Measurements from ENCODE around the gene GRK3. TPM values are rescaled to one million over a fixed set of nuclear protein-coding genes. Genes with fewer than 3 reads are reported as not detected.

GRK3 gene
- total RNA-seq, 3 donors from 2014 or later: 14.4 to 49.1 (median 16.7) TPM

DNA sequence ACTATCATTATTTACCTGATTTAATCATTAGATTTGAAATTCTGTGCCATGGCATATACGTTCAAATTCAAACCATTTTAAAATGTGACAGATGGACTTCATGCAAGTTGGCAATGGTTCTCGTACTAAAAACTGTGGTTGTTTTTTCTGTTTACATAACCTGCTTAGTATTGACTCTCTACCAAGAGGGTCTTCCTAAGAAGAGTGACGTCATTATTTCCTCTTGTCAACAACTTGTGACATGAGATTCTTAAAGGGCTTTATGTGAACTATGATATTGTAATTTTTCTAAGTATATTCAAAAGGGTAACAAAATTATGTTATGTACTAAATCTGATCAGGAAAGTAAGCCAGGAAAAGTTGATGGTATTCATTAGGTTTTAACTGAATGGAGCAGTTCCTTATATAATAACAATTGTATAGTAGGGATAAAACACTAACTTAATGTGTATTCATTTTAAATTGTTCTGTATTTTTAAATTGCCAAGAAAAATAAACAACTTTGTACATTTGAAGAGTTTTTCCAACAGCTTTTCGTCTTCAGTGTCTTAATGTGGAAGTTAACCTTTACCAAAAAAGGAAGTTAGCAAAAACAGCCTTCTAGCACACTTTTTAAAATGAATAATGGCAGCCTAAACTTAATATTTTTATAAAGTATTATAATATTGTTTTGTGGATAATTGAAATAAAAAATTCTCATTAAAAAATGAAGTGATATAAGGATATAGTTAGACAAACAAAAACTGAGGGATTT, 87.0 kb downstream of the GRK3 start:
- Histone ChIP-seq H3K27ac (no peak overlapping the region), H3K27me3 (no peaks in the 10 kb centered on the region), H3K4me1 (no peaks in the 10 kb centered on the region), H3K4me3 (no peak overlapping the region), H3K9me3 (no peaks in the 10 kb centered on the region), H3K36me3 (no peaks in the 10 kb centered on the region)
- TF ChIP-seq, protein P1, sequence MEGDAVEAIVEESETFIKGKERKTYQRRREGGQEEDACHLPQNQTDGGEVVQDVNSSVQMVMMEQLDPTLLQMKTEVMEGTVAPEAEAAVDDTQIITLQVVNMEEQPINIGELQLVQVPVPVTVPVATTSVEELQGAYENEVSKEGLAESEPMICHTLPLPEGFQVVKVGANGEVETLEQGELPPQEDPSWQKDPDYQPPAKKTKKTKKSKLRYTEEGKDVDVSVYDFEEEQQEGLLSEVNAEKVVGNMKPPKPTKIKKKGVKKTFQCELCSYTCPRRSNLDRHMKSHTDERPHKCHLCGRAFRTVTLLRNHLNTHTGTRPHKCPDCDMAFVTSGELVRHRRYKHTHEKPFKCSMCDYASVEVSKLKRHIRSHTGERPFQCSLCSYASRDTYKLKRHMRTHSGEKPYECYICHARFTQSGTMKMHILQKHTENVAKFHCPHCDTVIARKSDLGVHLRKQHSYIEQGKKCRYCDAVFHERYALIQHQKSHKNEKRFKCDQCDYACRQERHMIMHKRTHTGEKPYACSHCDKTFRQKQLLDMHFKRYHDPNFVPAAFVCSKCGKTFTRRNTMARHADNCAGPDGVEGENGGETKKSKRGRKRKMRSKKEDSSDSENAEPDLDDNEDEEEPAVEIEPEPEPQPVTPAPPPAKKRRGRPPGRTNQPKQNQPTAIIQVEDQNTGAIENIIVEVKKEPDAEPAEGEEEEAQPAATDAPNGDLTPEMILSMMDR (IDR thresholded peaks at IDR 0.05): no peak
- TF ChIP-seq POLR2AphosphoS5 (IDR thresholded peaks at IDR 0.05) (no peak), POLR2A (IDR thresholded peaks at IDR 0.05) (no peak)
- DNase-seq (ENCODE audit: low spot score in 2 of 2): no peak
- intact Hi-C loops (cut with DNase I; ENCODE audit: low total_unique reads): no loop called here

DNA sequence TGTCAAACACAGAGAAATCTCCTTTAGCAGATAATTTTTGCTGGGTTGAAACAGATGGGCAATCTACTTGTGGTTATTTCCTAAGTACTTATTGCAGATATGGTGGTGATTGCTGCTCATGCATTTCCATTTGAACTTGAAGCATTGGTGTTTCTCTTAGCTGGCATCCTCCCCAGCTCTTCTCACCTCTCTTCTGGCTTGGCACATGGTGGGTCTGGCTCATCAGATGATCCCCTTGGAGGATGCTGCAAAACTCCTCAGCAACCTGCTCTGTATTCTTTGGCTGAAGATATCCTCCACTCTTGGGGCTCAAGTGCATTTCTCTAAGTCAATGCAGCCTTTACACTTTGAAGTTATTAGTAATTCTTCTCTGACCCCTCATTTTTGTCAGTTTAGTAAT, 90.2 kb downstream of the GRK3 start:
- Histone ChIP-seq H3K4me3 (no peak overlapping the region), H3K36me3 (no peaks in the 10 kb centered on the region), H3K4me1 (no peaks in the 10 kb centered on the region), H3K27ac (no peak overlapping the region), H3K9me3 (no peaks in the 10 kb centered on the region), H3K27me3 (no peaks in the 10 kb centered on the region)
- intact Hi-C loops (cut with DNase I; ENCODE audit: low total_unique reads): no loop called here
- TF ChIP-seq POLR2A (IDR thresholded peaks at IDR 0.05) (no peak), POLR2AphosphoS5 (IDR thresholded peaks at IDR 0.05) (no peak)
- TF ChIP-seq, protein P1 (IDR thresholded peaks at IDR 0.05): no peak
- no peak for DNase-seq (ENCODE audit: low spot score in 2 of 2)

DNA sequence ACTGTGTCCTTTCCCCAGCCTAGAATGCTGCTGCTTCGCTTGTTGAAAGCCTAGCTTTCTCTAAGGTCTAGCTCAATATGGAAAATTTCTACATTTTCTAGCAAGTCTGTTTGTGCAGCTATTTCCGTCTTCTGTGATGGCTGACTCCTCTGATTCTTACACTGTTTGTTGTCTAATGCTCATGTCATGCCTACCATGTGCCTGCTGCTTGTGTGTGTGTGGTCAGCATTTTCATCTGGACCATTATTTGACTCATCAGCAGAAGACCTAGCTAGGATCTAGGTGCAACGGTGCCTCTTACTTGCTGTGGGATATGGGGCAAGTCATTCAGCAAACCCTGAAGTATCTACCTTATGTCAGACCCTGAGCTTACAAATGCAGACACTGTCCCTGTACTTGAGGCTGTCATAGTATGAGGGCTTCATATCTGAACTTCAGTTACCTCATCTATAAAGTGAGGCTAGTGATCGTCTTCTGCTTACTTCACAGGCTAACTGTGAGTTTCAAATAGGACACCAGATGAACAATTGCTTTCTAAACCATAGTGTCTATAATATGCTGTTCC, 91.0 kb downstream of the GRK3 start:
- no peak overlapping the region for H3K27ac ChIP-seq
- H3K9me3 ChIP-seq: no peaks in the 10 kb centered on the region
- no peak for DNase-seq (ENCODE audit: low spot score in 2 of 2)
- no peaks in the 10 kb centered on the region for H3K36me3 ChIP-seq
- TF ChIP-seq, protein P1 (IDR thresholded peaks at IDR 0.05): no peak
- no peak for TF ChIP-seq POLR2AphosphoS5 (IDR thresholded peaks at IDR 0.05)
- no peak for TF ChIP-seq POLR2A (IDR thresholded peaks at IDR 0.05)
- H3K4me3 ChIP-seq: no peak overlapping the region
- no peaks in the 10 kb centered on the region for H3K27me3 ChIP-seq
- intact Hi-C loops (cut with DNase I; ENCODE audit: low total_unique reads): no loop called here
- peaks cover 0 to under 1% of the 10 kb centered on the region in 2 donors for H3K4me1 ChIP-seq

DNA sequence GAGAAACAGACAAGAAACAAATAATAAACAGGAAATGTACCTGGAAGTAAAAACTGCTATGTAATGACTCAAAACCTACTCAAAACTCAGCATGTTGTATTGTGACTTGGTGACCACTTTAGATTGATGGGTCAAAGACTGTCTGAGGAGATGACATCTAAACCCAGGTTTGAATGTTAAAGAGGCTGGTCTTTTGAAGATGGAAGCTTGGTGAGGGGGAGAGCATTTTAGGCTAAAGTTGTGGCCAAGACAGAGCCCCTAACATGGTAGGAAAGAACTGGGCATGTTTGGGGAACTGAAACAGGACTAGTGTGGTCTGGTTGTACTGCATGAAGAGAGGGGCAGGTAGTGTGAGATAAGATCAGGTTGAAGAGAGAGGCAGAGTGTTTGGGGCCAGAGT, 92.2 kb downstream of the GRK3 start:
- intact Hi-C loops (cut with DNase I; ENCODE audit: low total_unique reads): no loop called here
- no peaks in the 10 kb centered on the region for H3K36me3 ChIP-seq
- no peak for DNase-seq (ENCODE audit: low spot score in 2 of 2)
- H3K4me3 ChIP-seq: no peak overlapping the region
- H3K4me1 ChIP-seq: peaks cover 0 to 6% of the 10 kb centered on the region in 2 donors
- no peaks in the 10 kb centered on the region for H3K27me3 ChIP-seq
- TF ChIP-seq POLR2A (IDR thresholded peaks at IDR 0.05) (no peak), POLR2AphosphoS5 (IDR thresholded peaks at IDR 0.05) (no peak)
- TF ChIP-seq, protein P1 (IDR thresholded peaks at IDR 0.05): no peak
- no peaks in the 10 kb centered on the region for H3K9me3 ChIP-seq
- H3K27ac ChIP-seq: no peak overlapping the region

DNA sequence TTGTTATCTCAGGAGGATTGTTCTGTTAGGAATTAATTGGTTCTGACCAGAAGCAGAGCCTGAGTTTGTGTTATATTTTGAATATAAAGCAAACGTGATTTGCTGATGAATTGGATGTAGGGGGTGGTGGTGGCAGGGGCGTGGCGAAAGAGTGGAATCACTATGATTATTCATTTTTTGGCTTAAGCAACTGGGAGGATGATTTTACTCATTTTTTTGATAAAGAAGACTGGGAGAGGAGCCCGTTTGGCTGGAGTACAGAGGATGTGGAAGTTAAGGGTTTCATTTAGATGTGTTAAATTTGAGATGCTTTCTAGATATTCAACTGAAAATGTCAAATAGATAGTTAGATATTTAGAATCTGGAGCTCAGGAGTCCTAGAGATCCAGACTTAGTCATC, 94.2 kb downstream of the GRK3 start:
- Histone ChIP-seq H3K4me1 (peaks cover 0 to 6% of the 10 kb centered on the region in 2 donors), H3K36me3 (no peaks in the 10 kb centered on the region), H3K4me3 (no peak overlapping the region), H3K9me3 (no peaks in the 10 kb centered on the region), H3K27ac (no peak overlapping the region), H3K27me3 (no peaks in the 10 kb centered on the region)
- TF ChIP-seq, protein P1 (IDR thresholded peaks at IDR 0.05): no peak
- TF ChIP-seq POLR2AphosphoS5 (IDR thresholded peaks at IDR 0.05) (no peak), POLR2A (IDR thresholded peaks at IDR 0.05) (no peak)
- intact Hi-C loops (cut with DNase I; ENCODE audit: low total_unique reads): no loop called here
- DNase-seq (ENCODE audit: low spot score in 2 of 2): no peak
